ENCODE measurements around the gene NUDT8.
"Not testable (repeated sequence)": the region's sequence is repeated elsewhere in the genome, so short reads cannot be mapped to it uniquely, and the experiment has no call there.

NUDT8 gene

GRCh38 chr11:67641338-67642172 is 11.8 kb upstream of the NUDT8 start:
- DNase-seq: no peak

- DNase-seq: no peak
Measured at GRCh38 chr11:67640758-67641337, 11.1 kb upstream of the NUDT8 start.

- peak; percentile 29 for DNase-seq
Measured at GRCh38 chr11:67640021-67640757, 10.5 kb upstream of the NUDT8 start.

- no peak for DNase-seq
Measured at GRCh38 chr11:67639438-67639859, 9.7 kb upstream of the NUDT8 start, which contains the start of gene TBX10. TBX10 (minus strand) TSS chr11:67639763; CDS start chr11:67639472, 291 bp downstream.

- DNase-seq: no peak
Measured at GRCh38 chr11:67638535-67639437, 9.0 kb upstream of the NUDT8 start.

GRCh38 chr11:67637441-67637840 is 7.7 kb upstream of the NUDT8 start:
- not testable (repeated sequence) for DNase-seq

GRCh38 chr11:67636962-67637361 is 7.2 kb upstream of the NUDT8 start:
- DNase-seq: no peak

- DNase-seq: no peak
Measured at GRCh38 chr11:67635231-67635521, 5.4 kb upstream of the NUDT8 start.

GRCh38 chr11:67634366-67635230 is 4.9 kb upstream of the NUDT8 start:
- DNase-seq: no peak

GRCh38 chr11:67633758-67634365 is 4.1 kb upstream of the NUDT8 start:
- no peak for DNase-seq

- no peak for DNase-seq
Measured at GRCh38 chr11:67632982-67633755, 3.4 kb upstream of the NUDT8 start.

GRCh38 chr11:67632175-67632981 is 2.6 kb upstream of the NUDT8 start:
- no peak for DNase-seq

- DNase-seq: no peak
Measured at GRCh38 chr11:67631853-67632174, 2.1 kb upstream of the NUDT8 start.

GRCh38 chr11:67631411-67631810 is 1.7 kb upstream of the NUDT8 start:
- DNase-seq: no peak

GRCh38 chr11:67630943-67631331 is 1.2 kb upstream of the NUDT8 start:
- DNase-seq: no peak

GRCh38 chr11:67630228-67630942 is 648 bp upstream of the NUDT8 start:
- DNase-seq: peak; percentile 91

GRCh38 chr11:67628710-67629385 is 889 bp downstream of the NUDT8 start:
- DNase-seq: no peak

GRCh38 chr11:67627812-67628624 is 1.7 kb downstream of the NUDT8 start:
- no peak for DNase-seq

Measured in NCI-H1694 (cell line).